ENCODE results near the gene ENKD1. TPM values are rescaled to one million over a fixed set of nuclear protein-coding genes. Genes with fewer than 3 reads are reported as not detected.

Gene ENKD1
- total and polyA plus RNA-seq, 10 of the 15 experiments (the other 5 are each of a cell fraction or from before 2014, with no cell fraction given) = 0.19 to 8.1 (median 2.8) TPM

DNA sequence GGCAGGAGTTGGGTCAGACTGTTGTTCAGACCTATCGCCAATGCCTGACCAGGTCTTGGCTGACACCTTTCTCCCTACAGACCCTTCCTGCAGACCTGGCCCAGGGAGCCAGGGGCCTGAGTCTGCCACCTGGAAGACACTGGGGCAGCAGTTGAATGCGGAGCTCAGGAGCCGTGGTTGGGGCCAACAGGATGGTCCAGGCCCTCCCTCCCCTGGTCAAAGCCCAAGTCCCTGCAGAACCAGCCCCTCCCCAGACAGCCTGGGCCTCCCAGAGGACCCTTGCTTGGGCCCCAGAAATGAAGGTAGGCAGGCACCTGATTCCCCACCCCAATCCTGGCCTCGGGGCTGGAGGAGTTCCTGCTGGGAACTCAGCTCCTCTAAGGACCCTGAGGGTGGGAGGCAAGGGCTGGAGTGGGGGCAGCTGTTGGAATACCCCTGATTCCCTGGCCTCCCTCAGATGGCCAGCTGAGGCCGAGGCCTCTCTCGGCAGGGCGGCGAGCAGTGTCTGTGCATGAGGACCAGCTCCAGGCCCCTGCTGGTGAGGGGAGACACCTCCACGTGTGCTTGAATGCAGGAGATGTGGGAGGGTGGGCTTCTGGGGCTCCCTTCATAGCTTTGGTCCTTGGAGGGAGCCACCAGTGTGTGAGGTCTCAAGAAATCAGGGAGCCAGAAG, 10.1 kb downstream of the ENKD1 start:
- no peaks in the 10 kb centered on the region for H3K9me3 ChIP-seq (replicated peaks; ENCODE audit: control insufficient read depth, insufficient read depth, low read length)
- RAD21 ChIA-PET (ENCODE audit: unreplicated experiment) = no interaction called here
- DNase-seq (ENCODE audit: low read depth, low spot score) (no peak), ATAC-seq (no peak), FAIRE-seq (no peak)
- no peak overlapping the region for H2AFZ ChIP-seq (ENCODE audit: control insufficient read depth, low read depth, low read length)
- H4K20me1 ChIP-seq (ENCODE audit: control insufficient read depth, insufficient read depth) = no peaks in the 10 kb centered on the region
- no peak overlapping the region for H3K4me3 ChIP-seq
- no peak overlapping the region for H3K4me2 ChIP-seq (ENCODE audit: control insufficient read depth, insufficient read depth)
- TF ChIP-seq, protein P1, sequence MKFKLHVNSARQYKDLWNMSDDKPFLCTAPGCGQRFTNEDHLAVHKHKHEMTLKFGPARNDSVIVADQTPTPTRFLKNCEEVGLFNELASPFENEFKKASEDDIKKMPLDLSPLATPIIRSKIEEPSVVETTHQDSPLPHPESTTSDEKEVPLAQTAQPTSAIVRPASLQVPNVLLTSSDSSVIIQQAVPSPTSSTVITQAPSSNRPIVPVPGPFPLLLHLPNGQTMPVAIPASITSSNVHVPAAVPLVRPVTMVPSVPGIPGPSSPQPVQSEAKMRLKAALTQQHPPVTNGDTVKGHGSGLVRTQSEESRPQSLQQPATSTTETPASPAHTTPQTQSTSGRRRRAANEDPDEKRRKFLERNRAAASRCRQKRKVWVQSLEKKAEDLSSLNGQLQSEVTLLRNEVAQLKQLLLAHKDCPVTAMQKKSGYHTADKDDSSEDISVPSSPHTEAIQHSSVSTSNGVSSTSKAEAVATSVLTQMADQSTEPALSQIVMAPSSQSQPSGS (IDR thresholded peaks at IDR 0.05; ENCODE audit: low read length) = no peak
- no peak for TF ChIP-seq ZSCAN29 (IDR thresholded peaks at IDR 0.05)
- TF ChIP-seq ZNF687 (IDR thresholded peaks at IDR 0.05) = no peak
- TF ChIP-seq TCF12 (IDR thresholded peaks at IDR 0.05; ENCODE audit: low read depth, low read length) = no peak
- no peak for TF ChIP-seq NBN (IDR thresholded peaks at IDR 0.05)
- TF ChIP-seq WRNIP1 (IDR thresholded peaks at IDR 0.05; ENCODE audit: borderline replicate concordance, low read depth, low read length) = no peak
- TF ChIP-seq ESRRA (IDR thresholded peaks at IDR 0.05; ENCODE audit: low read length) = no peak
- no peak for TF ChIP-seq ZNF384 (IDR thresholded peaks at IDR 0.05; ENCODE audit: borderline replicate concordance, low read depth, low read length)
- TF ChIP-seq MTA2 (IDR thresholded peaks at IDR 0.05; ENCODE audit: low read depth) = no peak
- no peak for TF ChIP-seq HCFC1 (IDR thresholded peaks at IDR 0.05; ENCODE audit: low read length)
- no peak for TF ChIP-seq SUPT20H (IDR thresholded peaks at IDR 0.05; ENCODE audit: borderline replicate concordance, control insufficient read depth, low read depth, low read length)
- TF ChIP-seq CREB1 (IDR thresholded peaks at IDR 0.05; ENCODE audit: low read depth) = no peak
- no peak for TF ChIP-seq PML (IDR thresholded peaks at IDR 0.05; ENCODE audit: low read length)
- no peak for TF ChIP-seq IRF4 (IDR thresholded peaks at IDR 0.05; ENCODE audit: low read depth, low read length)
- no peak for TF ChIP-seq MYC (IDR thresholded peaks at IDR 0.05; ENCODE audit: insufficient read depth, insufficient read length, insufficient replicate concordance, low read length, severe bottlenecking)
- H3K9ac ChIP-seq (ENCODE audit: control insufficient read depth, insufficient read depth, low read length) = no peak overlapping the region
- 84% methylated on average over 9 of the region's 9 CpGs for WGBS (ENCODE audit: insufficient coverage, insufficient replicate concordance, low lambda C conversion rate, missing lambda C conversion rate)
- CTCF ChIA-PET = no interaction called here
- no TSS peak for BruUV-seq (replicated peaks)
- H3K79me2 ChIP-seq (ENCODE audit: control insufficient read depth, insufficient read depth, low read length) = peaks cover 12% of the 10 kb centered on the region
- in situ Hi-C loops (cut with MboI) = no loop called here
- peaks cover 12 to 15% of the 10 kb centered on the region in 2 experiments for H3K36me3 ChIP-seq (ENCODE audit: control insufficient read depth in 2 of 2, insufficient read depth in 2 of 2, low read length in 1 of 2)
- no peaks in the 10 kb centered on the region for H3K27me3 ChIP-seq (replicated peaks in 1 of 2; ENCODE audit: control insufficient read depth in 2 of 2, insufficient read depth in 2 of 2, low read length in 1 of 2)
- intact Hi-C loops (cut with micrococcal nuclease; ENCODE audit: unreplicated experiment) = no loop called here
- POLR2A ChIA-PET = interaction anchor here (0.5 to 0.6 kb wide), 2 partner anchors 55 to 129 kb away, joined by 5 read pairs; no protein-coding TSS in a partner anchor
- SMC1A ChIA-PET (ENCODE audit: uncharacterized antibody, unreplicated experiment) = no interaction called here
- peaks cover 10% of the 10 kb centered on the region for H3K4me1 ChIP-seq (ENCODE audit: control insufficient read depth, insufficient read depth, low read length)
- no peak overlapping the region for H3K27ac ChIP-seq (ENCODE audit: control insufficient read depth, insufficient read depth)

All from GM12878 (cell line).